SK-N-SH (cell line): ENCODE results near the gene GALNT5. TPM values are rescaled to one million over a fixed set of nuclear protein-coding genes. Genes with fewer than 3 reads are reported as not detected.

Experiments
- CTCF ChIA-PET: fragments of 300-600, 350-600 bp; formaldehyde crosslinking; extraction: SDS; loops from one replicate; lab custom pipeline; 2021; lab: Yijun Ruan, JAX
- POLR2A ChIA-PET: fragments of 350-600 bp; sonication (Branson Sonifier 250); formaldehyde crosslinking; extraction: SDS; loops from one replicate; lab custom pipeline; 2020; ENCODE audit warnings: antibody characterized with exemption, inconsistent platforms; lab: Yijun Ruan, JAX
- DNase-seq: peaks from one replicate; pipeline ENCODE4 v3.0.0; 2012
- H2AFZ ChIP-seq: fragments of 200-600 bp; sonication (generic); 2 replicates; pipeline ENCODE4 v1.8.1; 2016; ENCODE audit warnings: antibody characterized with exemption, mild to moderate bottlenecking, low read depth
- H3F3A ChIP-seq: fragments of 200-600 bp; sonication (generic); replicated peaks from 2 replicates; pipeline ENCODE3; 2016; ENCODE audit warnings: antibody characterized with exemption, mild to moderate bottlenecking; ENCODE audit not compliant: insufficient read depth
- H3K27ac ChIP-seq, 2 experiments: fragments of 200-500 bp in 1 of 2; fragments of 200-600 bp in 1 of 2; sonication (Bioruptor generic) in 1 of 2; sonication (generic), shearing (Covaris generic) in 1 of 2; 2 replicates each; pipeline versions ENCODE4 v1.5.1 to v1.6.1; 2014 to 2016; ENCODE audit warnings: low read depth in 2 of 2, inconsistent platforms in 1 of 2, low read length in 1 of 2, mild to moderate bottlenecking in 1 of 2, mixed read lengths in 1 of 2
- H3K27me3 ChIP-seq: fragments of 200-600 bp; sonication (generic), shearing (Covaris generic); 2 replicates; pipeline ENCODE4 v1.6.1; 2016; ENCODE audit warnings: mixed run types; ENCODE audit not compliant: insufficient read depth
- H3K36me3 ChIP-seq, 2 experiments: fragments of 200-500 bp in 1 of 2; fragments of 200-600 bp in 1 of 2; sonication (Bioruptor generic) in 1 of 2; sonication (generic) in 1 of 2; replicated peaks in 1 of 2; 2 replicates each; pipeline versions ENCODE3 to v1.5.1; 2014 to 2016; ENCODE audit warnings: low read length in 1 of 2, mild to moderate bottlenecking in 1 of 2; ENCODE audit not compliant: insufficient read depth in 2 of 2, control insufficient read depth in 1 of 2
- H3K4me1 ChIP-seq, 2 experiments: fragments of 200-500 bp in 1 of 2; fragments of 200-600 bp in 1 of 2; sonication (Bioruptor generic) in 1 of 2; sonication (generic), shearing (Covaris generic) in 1 of 2; 2 replicates each; pipeline versions ENCODE4 v1.5.1 to v1.6.1; 2014 to 2016; ENCODE audit warnings: low read depth in 1 of 2, low read length in 1 of 2, mixed run types in 1 of 2; ENCODE audit not compliant: insufficient read depth in 2 of 2, control insufficient read depth in 1 of 2
- H3K4me2 ChIP-seq: fragments of 200-600 bp; sonication (generic), shearing (Covaris generic); 2 replicates; pipeline ENCODE4 v1.6.1; 2017; ENCODE audit warnings: mixed run types
- H3K4me3 ChIP-seq, 2 experiments: fragments of 200-500 bp in 1 of 2; fragments of 200-600 bp in 1 of 2; sonication (Bioruptor generic) in 1 of 2; sonication (generic), shearing (Covaris generic) in 1 of 2; 2 replicates each; pipeline versions ENCODE4 v1.5.1 to v1.8.1; 2014 to 2016; ENCODE audit warnings: low read depth in 2 of 2, inconsistent platforms in 1 of 2, low read length in 1 of 2, mild to moderate bottlenecking in 1 of 2, mixed read lengths in 1 of 2, moderate library complexity in 1 of 2
- H3K79me2 ChIP-seq: fragments of 200-600 bp; sonication (generic); 2 replicates; pipeline ENCODE4 v1.8.1; 2017; ENCODE audit warnings: mild to moderate bottlenecking; ENCODE audit not compliant: insufficient read depth
- H3K9ac ChIP-seq: fragments of 200-600 bp; sonication (generic); 2 replicates; pipeline ENCODE4 v1.6.1; 2017; ENCODE audit warnings: mixed run types
- H3K9me2 ChIP-seq: fragments of 200-600 bp; sonication (generic); 2 replicates; pipeline ENCODE4 v1.6.1; 2017; ENCODE audit warnings: mixed run types
- H3K9me3 ChIP-seq: fragments of 200-600 bp; sonication (generic); 2 replicates; pipeline ENCODE4 v1.6.1; 2017; ENCODE audit warnings: mixed run types, mild to moderate bottlenecking, moderate library complexity
- H4K20me1 ChIP-seq: fragments of 200-600 bp; sonication (generic); 2 replicates; pipeline ENCODE4 v1.6.1; 2017; ENCODE audit warnings: mild to moderate bottlenecking, mixed run types; ENCODE audit not compliant: insufficient read depth
- ELF1 ChIP-seq: IDR thresholded peaks from 2 replicates; pipeline ENCODE4 v1.4.0; 2012
- EZH2phosphoT487 ChIP-seq: fragments of 200-600 bp; sonication (generic); IDR thresholded peaks from 2 replicates; pipeline ENCODE4 v1.6.1; 2017; ENCODE audit warnings: low read depth, mixed run types, mild to moderate bottlenecking, antibody characterized with exemption, moderate library complexity, borderline replicate concordance
- FOSL2 ChIP-seq: IDR thresholded peaks from 2 replicates; pipeline ENCODE4 v1.4.0; 2012; ENCODE audit warnings: low read depth, mild to moderate bottlenecking, moderate library complexity, borderline replicate concordance
- FOXJ3 ChIP-seq: sonication (generic); formaldehyde crosslinking; IDR thresholded peaks from 2 replicates; pipeline ENCODE4 v1.5.1; 2020; ENCODE audit warnings: mild to moderate bottlenecking, missing genetic modification reagents
- FOXM1 ChIP-seq: IDR thresholded peaks from 2 replicates; pipeline ENCODE4 v1.4.0; 2012; ENCODE audit warnings: low read depth, mild to moderate bottlenecking
- JUND ChIP-seq: IDR thresholded peaks from 2 replicates; pipeline ENCODE4 v1.4.0; 2012
- NFIC ChIP-seq: IDR thresholded peaks from 2 replicates; pipeline ENCODE4 v1.4.0; 2012; ENCODE audit warnings: borderline replicate concordance
- PBX3 ChIP-seq: IDR thresholded peaks from 2 replicates; pipeline ENCODE4; 2012
- POLR2AphosphoS5 ChIP-seq: IDR thresholded peaks from 2 replicates; pipeline ENCODE4 v1.6.1; 2012; ENCODE audit warnings: low read depth, low read length
- SIN3A ChIP-seq: IDR thresholded peaks from 2 replicates; pipeline ENCODE4 v1.6.1; 2012; ENCODE audit warnings: low read depth, mild to moderate bottlenecking, low read length, moderate library complexity, borderline replicate concordance
- SMC3 ChIP-seq: IDR thresholded peaks from 2 replicates; pipeline ENCODE4 v1.6.1; 2012; ENCODE audit warnings: low read depth, low read length, improper control_type of control experiment
- USF2 ChIP-seq: fragments of 150-350 bp; IDR thresholded peaks from 2 replicates; pipeline ENCODE4 v1.6.1; 2017; ENCODE audit warnings: antibody characterized with exemption, low read length, low read depth, borderline replicate concordance
- ZBTB33 ChIP-seq: IDR thresholded peaks from 2 replicates; pipeline ENCODE4 v1.4.0; 2012; ENCODE audit warnings: low read depth, borderline replicate concordance
- WGBS: methylation state at CpG from one replicate; pipeline ENCODE4 v1.1.6; 2017; ENCODE audit warnings: low lambda C conversion rate; 5-methylcytosine and 5-hydroxymethylcytosine counted together
- polyA plus RNA-seq, 3 experiments: library from polyadenylated mRNA; depleted of rRNA; stranded (reverse); fragments of >200 nt; gene quantifications; 2 replicates each; pipeline ENCODE4 v1.2.3, GENCODE V29; 2012

GALNT5 gene
- polyA plus RNA-seq, 1 of the 3 experiments (the other 2 are of a cell fraction), result 10.4 TPM

GRCh38 chr2:157304811-157305722 lies 47.6 kb downstream of the GALNT5 start:
- 12% methylated on average over 3 of the region's 3 CpGs for WGBS
- no peak overlapping the region for H3K27ac ChIP-seq
- no peak overlapping the region for H3K4me2 ChIP-seq
- H3K36me3 ChIP-seq, result no peaks in the 10 kb centered on the region
- H3K79me2 ChIP-seq, result no peaks in the 10 kb centered on the region
- H2AFZ ChIP-seq, result no peak overlapping the region
- H3F3A ChIP-seq, result no peaks in the 10 kb centered on the region
- H3K4me1 ChIP-seq, result 0 out of 4 replicates have a peak, but pooled peaks cover 0 to 3% of the 10 kb centered on the region in 2 experiments
- no peaks in the 10 kb centered on the region for H3K9me2 ChIP-seq
- no peaks in the 10 kb centered on the region for H4K20me1 ChIP-seq
- H3K9ac ChIP-seq, result no peak overlapping the region
- no peak overlapping the region for H3K4me3 ChIP-seq
- TF ChIP-seq EZH2phosphoT487, result no peak
- 0 out of 2 replicates have a peak, but pooled peaks have one; percentile 6 for TF ChIP-seq NFIC
- TF ChIP-seq FOSL2, result 0 out of 2 replicates have a peak, but pooled peaks have one; percentile 14
- TF ChIP-seq JUND, result peak; percentile 28; the same call in 1 of the 2 replicates
- TF ChIP-seq PBX3, result peak; percentile 31; the same call in 1 of the 2 replicates
- no peak for TF ChIP-seq FOXJ3 (CRISPR knock-in tag)
- H3K27me3 ChIP-seq, result no peaks in the 10 kb centered on the region
- H3K9me3 ChIP-seq, result no peaks in the 10 kb centered on the region
- ChIA-PET POLR2A (no interaction called here), CTCF (interaction anchor here (0.6 to 11.6 kb wide), 5 partner anchors 13 to 33 kb away, joined by 3 to 123 read pairs (median 5); no protein-coding TSS in a partner anchor)
- no peak for DNase-seq

GRCh38 chr2:157305723-157306110 lies 48.2 kb downstream of the GALNT5 start:
- ChIA-PET CTCF (interaction anchor here (11.6 kb wide), 1 partner anchor 33 kb away, joined by 123 read pairs; no protein-coding TSS in a partner anchor), POLR2A (no interaction called here)
- no peaks in the 10 kb centered on the region for H3K79me2 ChIP-seq
- no peak overlapping the region for H3K9ac ChIP-seq
- no peak for DNase-seq
- H3K27me3 ChIP-seq, result no peaks in the 10 kb centered on the region
- H3F3A ChIP-seq, result no peaks in the 10 kb centered on the region
- no peaks in the 10 kb centered on the region for H4K20me1 ChIP-seq
- no peak overlapping the region for H2AFZ ChIP-seq
- no peak overlapping the region for H3K27ac ChIP-seq
- no peaks in the 10 kb centered on the region for H3K36me3 ChIP-seq
- no peak overlapping the region for H3K4me3 ChIP-seq
- no peaks in the 10 kb centered on the region for H3K9me3 ChIP-seq
- H3K4me2 ChIP-seq, result no peak overlapping the region
- H3K4me1 ChIP-seq, result 0 out of 4 replicates have a peak, but pooled peaks cover 0 to 3% of the 10 kb centered on the region in 2 experiments
- H3K9me2 ChIP-seq, result no peaks in the 10 kb centered on the region
- TF ChIP-seq POLR2AphosphoS5 (no peak), SMC3 (no peak), EZH2phosphoT487 (no peak), ZBTB33 (no peak), SIN3A (no peak), FOXJ3 (CRISPR knock-in tag) (no peak), ELF1 (no peak), USF2 (no peak), FOXM1 (no peak)
- WGBS, result 26% methylated on average over 4 of the region's 4 CpGs
